Duodenal mucosa (tissue), 2 donors: ENCODE data around the gene EIF4G1.

Source experiments
- H3K27ac ChIP-seq: one replicate; pipeline ENCODE4 v1.7.0; 2013; ENCODE audit warnings: low read depth, low read length
- H3K27me3 ChIP-seq, 2 donors: one replicate each; pipeline ENCODE4 v1.7.0; 2013; ENCODE audit warnings: low read length in 2 of 2, control low read depth in 1 of 2; ENCODE audit not compliant: insufficient read depth in 2 of 2, control insufficient read depth in 1 of 2
- H3K36me3 ChIP-seq, 2 donors: one replicate each; pipeline ENCODE4 v1.7.0; 2013; ENCODE audit warnings: low read length in 2 of 2, control low read depth in 1 of 2; ENCODE audit not compliant: insufficient read depth in 2 of 2, control insufficient read depth in 1 of 2
- H3K4me1 ChIP-seq, 2 donors: one replicate each; pipeline ENCODE4 v1.7.0; 2013; ENCODE audit warnings: low read length in 2 of 2, control low read depth in 1 of 2; ENCODE audit not compliant: insufficient read depth in 2 of 2, control insufficient read depth in 1 of 2
- H3K4me3 ChIP-seq, 2 donors: one replicate each; pipeline ENCODE4 v1.7.0; 2013; ENCODE audit warnings: low read length in 2 of 2, low read depth in 1 of 2
- H3K9ac ChIP-seq, 2 donors: one replicate each; pipeline ENCODE4 v1.7.0; 2013; ENCODE audit warnings: low read length in 2 of 2, low read depth in 1 of 2
- H3K9me3 ChIP-seq, 2 donors: one replicate each; pipeline ENCODE4 v1.7.0; 2013; ENCODE audit warnings: low read length in 2 of 2, control low read depth in 1 of 2; ENCODE audit not compliant: control insufficient read depth in 1 of 2

EIF4G1 gene

DNA sequence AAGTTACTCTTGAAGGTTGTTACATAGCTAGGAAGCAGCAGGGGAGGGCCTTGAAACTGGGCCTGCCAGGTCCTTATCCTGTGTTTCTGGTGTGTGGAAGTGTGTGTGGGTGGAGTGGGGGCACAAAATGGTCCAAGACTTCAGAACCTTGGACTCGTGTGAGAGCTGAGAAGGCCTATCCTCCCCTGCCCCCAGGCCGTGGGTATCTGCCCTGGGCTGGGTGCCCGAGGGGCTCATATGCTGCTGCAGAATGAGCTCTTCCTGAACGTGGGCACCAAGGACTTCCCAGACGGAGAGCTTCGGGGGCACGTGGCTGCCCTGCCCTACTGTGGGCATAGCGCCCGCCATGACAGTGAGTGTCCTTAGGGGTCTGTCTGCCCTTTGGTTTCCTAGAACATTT, 69.9 kb downstream of the EIF4G1 start:
- H3K4me3 ChIP-seq, result no peak overlapping the region
- H3K9me3 ChIP-seq, result no peaks in the 10 kb centered on the region
- peaks cover 11 to 13% of the 10 kb centered on the region in 2 donors for H3K4me1 ChIP-seq
- H3K36me3 ChIP-seq, result no peaks in the 10 kb centered on the region
- H3K27me3 ChIP-seq, result peaks cover 27 to 30% of the 10 kb centered on the region in 2 donors
- no peak overlapping the region for H3K27ac ChIP-seq
- no peak overlapping the region for H3K9ac ChIP-seq
